Activated T-helper 17 cell treated with anti-CD3 and anti-CD28 coated beads, Interleukin-2, amount 50 U/mL, for 72 hours (primary cell): ENCODE results near the gene OXT. TPM values are rescaled to one million over a fixed set of nuclear protein-coding genes. Genes with fewer than 3 reads are reported as not detected.
"Not testable (repeated sequence)": the region's sequence is repeated elsewhere in the genome, so short reads cannot be mapped to it uniquely, and the experiment has no call there.

Experiments used
- ATAC-seq: fragments of 150-1000 bp; cut with Tn5 transposase; replicated peaks from 2 replicates; pipeline ENCODE4 v1.10.0; 2021; ENCODE audit warnings: mild to moderate bottlenecking, moderate library complexity
- H3K27ac Mint-ChIP-seq: one replicate; pipeline ENCODE4 v1.8.0; 2022; ENCODE audit warnings: mixed read lengths
- H3K27me3 Mint-ChIP-seq: one replicate; pipeline ENCODE4 v1.8.0; 2022; ENCODE audit warnings: mixed read lengths
- H3K36me3 Mint-ChIP-seq: one replicate; pipeline ENCODE4 v1.8.0; 2022; ENCODE audit warnings: low read depth, mild to moderate bottlenecking, mixed read lengths
- H3K4me1 Mint-ChIP-seq: one replicate; pipeline ENCODE4 v1.8.0; 2022; ENCODE audit warnings: mixed read lengths
- H3K4me3 Mint-ChIP-seq: one replicate; pipeline ENCODE4 v1.8.0; 2022; ENCODE audit warnings: mild to moderate bottlenecking, mixed read lengths
- H3K9me3 Mint-ChIP-seq: one replicate; pipeline ENCODE4 v1.8.0; 2022; ENCODE audit warnings: mixed read lengths
- total RNA-seq, 2 donors: library from RNA; stranded (reverse); gene quantifications; one replicate each; pipeline ENCODE4 v1.2.3, GENCODE V29; 2022

Gene OXT
- total RNA-seq, 2 donors from 2014 or later, result not detected

DNA sequence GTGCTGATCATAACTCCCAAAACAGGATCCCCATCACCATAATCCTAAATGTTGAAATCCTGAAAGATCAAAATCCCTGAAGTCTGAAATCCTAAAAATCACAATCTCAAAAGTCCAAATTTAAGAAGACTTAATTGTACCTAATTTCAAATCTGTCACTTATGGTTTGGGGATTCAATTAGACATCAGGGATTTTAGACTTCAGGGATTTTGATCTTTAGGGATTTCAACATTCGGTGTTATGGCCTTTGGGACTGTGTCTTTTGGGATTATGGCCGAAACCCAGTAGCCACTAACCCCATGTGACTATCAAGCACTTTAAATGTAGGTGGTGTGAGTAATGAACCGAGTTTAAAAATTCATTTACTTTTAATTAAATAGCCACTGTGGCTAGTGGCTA lies 34.8 kb downstream of the OXT start:
- no peak for ATAC-seq
- no peaks in the 10 kb centered on the region for H3K27me3 Mint-ChIP-seq
- H3K4me1 Mint-ChIP-seq, result peaks cover 16% of the 10 kb centered on the region
- no peak overlapping the region for H3K27ac Mint-ChIP-seq
- H3K9me3 Mint-ChIP-seq, result no peaks in the 10 kb centered on the region
- no peak overlapping the region for H3K4me3 Mint-ChIP-seq
- no peaks in the 10 kb centered on the region for H3K36me3 Mint-ChIP-seq

DNA sequence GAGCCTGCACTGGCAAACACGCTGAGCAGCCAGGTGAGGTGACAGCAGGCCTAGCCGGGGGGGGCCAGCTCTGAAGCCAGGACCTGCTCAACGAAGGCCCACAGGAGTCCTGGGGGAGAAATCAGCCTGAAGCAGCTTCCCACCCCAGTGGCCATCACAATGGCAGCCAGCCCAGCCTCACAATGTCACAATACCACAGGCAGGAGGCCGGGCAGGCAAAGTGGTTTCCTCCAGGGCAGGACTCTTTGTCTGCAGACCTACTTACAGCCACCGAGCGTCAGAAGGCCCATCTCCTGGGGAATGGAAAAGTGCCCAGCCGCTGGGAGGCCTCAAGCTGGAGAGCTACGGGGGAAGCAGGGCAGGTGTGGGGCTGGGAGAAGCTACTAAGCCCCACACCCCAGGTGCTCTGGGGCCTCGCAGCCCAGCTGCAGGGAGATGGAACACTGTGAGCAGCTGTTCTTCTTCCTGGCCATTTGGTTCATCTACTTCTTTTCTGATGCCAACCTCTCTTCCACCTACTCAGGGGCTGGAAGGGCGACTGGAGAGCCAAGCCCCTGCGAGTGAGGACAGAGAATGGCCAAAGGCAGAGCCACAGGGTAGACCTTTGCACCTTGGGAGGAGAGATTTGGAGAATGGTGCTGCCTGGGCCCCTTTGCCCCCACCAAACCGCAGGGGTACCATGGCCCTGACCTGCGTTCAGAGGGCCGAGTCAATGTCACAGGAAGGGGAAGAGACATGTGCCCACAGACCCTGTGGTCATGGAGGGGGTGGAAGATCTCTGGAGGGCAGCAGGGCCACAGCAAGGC lies 35.4 kb downstream of the OXT start:
- Mint-ChIP-seq H3K27me3 (no peaks in the 10 kb centered on the region), H3K27ac (no peak overlapping the region), H3K4me1 (peaks cover 13% of the 10 kb centered on the region), H3K9me3 (no peaks in the 10 kb centered on the region), H3K36me3 (no peaks in the 10 kb centered on the region), H3K4me3 (no peak overlapping the region)
- ATAC-seq, result no peak

DNA sequence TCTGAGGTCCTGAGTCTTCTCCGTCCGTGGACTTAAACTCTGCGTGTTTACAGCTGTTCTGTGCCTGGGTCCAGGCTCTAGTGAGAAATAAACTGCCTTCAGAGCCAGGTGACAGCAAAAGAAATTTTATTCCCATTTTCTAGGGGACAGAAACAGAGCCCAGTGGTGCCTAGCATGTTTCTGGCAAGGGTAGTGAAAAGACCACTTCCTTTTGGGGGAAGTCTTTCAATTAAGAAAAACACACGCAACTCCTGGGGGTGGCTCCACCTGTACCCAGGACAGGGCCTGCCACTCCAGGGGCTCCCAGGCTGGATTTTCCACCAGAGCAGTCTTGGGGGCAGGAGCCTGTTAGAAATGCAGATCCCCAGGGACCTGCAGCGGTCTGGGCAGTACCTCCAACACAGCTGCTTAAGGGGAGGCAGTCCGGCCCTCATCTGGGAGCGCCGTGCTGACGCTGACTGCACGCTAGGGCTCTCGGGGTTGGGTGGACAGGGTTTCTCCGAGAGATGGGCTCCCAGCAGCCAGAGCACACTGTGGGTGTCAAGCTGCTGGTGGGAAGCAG lies 36.1 kb downstream of the OXT start:
- peaks cover 6% of the 10 kb centered on the region for H3K4me1 Mint-ChIP-seq
- no peak for ATAC-seq
- no peaks in the 10 kb centered on the region for H3K27me3 Mint-ChIP-seq
- H3K27ac Mint-ChIP-seq, result no peak overlapping the region
- H3K4me3 Mint-ChIP-seq, result no peak overlapping the region
- H3K9me3 Mint-ChIP-seq, result no peaks in the 10 kb centered on the region
- no peaks in the 10 kb centered on the region for H3K36me3 Mint-ChIP-seq

DNA sequence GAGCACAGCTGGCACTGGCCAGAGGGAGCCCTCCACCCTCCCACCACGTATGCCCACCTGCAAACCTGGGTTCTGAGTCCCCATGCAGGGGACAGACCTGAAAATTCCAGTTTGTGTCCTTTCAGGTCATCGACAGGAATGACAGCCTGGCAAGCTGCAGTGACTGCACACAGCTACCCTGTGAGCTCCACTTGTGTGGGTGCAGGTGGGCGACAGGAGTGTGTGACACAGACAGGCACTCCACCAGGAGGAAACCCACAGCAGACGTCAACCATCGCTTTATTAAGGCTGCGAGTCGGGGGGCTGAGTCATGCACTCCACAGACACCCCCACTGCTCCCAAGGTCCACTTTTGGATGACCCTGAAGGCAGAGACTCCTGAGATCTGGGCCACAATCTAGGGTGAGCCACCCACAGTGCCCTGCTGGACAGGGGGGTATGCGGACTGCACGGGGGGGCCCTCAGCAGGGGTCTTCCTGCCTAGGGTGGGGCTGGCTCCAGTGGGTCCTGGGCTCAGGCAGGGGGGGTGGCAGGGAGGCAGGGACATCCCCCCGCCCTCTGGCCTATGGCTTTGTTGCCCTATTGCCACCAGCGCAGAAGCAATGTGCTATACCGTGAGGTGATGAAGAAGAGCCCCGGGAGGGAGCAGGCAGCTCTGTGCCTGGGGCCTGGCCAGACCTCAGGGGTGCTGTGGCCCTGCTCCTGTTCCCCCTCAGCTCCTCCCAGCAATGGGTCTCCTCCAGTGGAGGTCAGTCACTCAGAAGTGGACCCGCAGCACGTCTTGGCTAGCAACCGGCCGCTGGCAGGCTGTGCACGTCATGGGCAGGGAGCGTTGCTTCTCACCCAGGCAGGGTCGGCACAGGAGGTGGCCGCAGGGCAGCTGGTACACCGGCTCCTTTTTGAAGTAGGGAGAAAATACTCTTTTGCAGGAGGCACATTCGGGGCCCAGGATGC lies 38.2 kb downstream of the OXT start:
- Mint-ChIP-seq H3K4me1 (no peaks in the 10 kb centered on the region), H3K9me3 (no peaks in the 10 kb centered on the region), H3K27me3 (no peaks in the 10 kb centered on the region), H3K27ac (no peak overlapping the region), H3K36me3 (peaks cover 10% of the 10 kb centered on the region), H3K4me3 (no peak overlapping the region)
- no peak for ATAC-seq

DNA sequence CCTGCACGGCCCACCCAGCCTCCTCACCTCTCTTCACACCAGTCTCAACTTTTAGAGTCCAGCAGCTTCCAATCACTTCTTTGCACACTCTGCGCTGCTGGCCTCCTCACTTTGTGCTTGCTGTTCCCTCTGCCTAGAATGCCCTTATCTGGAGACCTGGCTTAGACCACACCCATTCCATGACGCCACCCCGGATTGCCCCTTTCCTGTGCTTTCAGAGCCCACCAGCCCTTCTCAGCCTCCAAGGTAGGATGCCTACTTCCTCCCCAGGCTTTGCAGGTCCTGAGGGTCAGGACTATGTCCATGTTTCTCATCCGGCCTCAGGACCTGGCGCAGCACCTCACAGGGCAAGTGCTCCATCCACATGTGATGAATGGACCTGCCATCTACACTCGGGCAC lies 40.1 kb downstream of the OXT start:
- no peaks in the 10 kb centered on the region for H3K27me3 Mint-ChIP-seq
- H3K9me3 Mint-ChIP-seq, result no peaks in the 10 kb centered on the region
- H3K4me3 Mint-ChIP-seq, result no peak overlapping the region
- no peak overlapping the region for H3K27ac Mint-ChIP-seq
- no peaks in the 10 kb centered on the region for H3K4me1 Mint-ChIP-seq
- H3K36me3 Mint-ChIP-seq, result peaks cover 10% of the 10 kb centered on the region
- ATAC-seq, result no peak

DNA sequence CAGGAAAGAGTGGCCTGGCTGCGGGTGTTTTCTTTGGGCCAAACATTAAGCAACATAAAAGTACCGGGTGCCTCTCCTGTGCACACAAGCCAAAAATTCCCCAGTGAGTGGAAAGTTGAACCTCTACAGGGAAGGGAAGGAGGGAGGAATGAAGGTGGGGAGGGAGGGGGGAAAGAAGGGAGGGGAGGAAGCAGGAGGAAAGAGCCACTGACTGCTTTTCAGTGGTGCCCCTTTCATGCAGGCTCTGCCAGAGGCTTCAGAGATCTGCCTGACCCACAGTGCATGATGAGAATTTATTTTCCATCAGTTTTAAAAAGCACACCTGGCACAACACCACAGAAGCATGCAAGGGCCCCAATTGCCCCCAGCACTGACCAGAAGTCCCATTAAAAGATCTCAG lies 40.6 kb downstream of the OXT start:
- H3K36me3 Mint-ChIP-seq, result peaks cover 10% of the 10 kb centered on the region
- H3K9me3 Mint-ChIP-seq, result no peaks in the 10 kb centered on the region
- no peaks in the 10 kb centered on the region for H3K27me3 Mint-ChIP-seq
- no peak for ATAC-seq
- H3K4me1 Mint-ChIP-seq, result no peaks in the 10 kb centered on the region
- H3K4me3 Mint-ChIP-seq, result no peak overlapping the region
- no peak overlapping the region for H3K27ac Mint-ChIP-seq

DNA sequence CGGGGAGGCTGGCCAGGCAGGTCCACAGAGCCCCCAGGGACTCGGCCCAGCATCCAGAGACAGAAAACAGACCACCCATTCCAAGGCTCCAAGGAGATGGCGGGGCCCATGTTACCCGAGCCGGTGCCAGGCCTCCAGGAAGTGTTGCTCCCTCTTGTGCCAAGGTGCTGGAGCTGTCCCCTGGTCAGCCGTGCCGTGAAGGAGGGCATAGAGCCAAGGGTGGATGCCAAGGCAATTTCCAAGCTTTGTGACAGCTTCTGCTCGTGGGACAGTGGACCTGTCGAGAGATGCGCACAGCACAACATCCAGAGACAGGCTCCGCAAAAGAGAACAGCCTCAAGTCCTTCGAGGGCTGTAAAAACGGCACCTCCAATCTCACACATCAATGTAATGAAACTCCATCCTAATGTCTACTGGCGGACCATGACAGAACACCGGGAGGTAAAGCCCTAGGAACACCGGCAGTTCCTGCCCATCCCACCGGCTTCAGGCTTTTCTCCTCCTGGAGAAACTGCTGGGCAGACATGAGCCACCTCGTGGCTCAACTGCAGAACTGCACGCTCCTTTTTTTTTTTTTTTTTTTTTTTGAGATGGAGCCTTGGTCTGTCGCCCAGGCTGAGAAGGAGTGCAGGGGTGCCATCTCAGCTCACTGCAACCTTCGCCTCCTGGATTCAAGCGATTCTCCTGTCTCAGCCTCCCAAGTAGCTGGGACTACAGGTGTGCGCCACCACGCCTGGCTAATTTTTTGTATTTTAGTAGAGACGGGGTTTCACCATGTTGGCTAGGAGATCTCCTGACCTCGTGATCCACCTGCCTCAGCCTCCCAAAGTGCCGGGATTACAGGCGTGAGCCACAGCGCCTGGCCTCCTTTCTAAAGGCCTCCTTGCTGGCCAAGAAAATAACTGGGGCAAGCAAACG lies 44.0 kb downstream of the OXT start:
- Mint-ChIP-seq H3K9me3 (no peaks in the 10 kb centered on the region), H3K4me1 (no peaks in the 10 kb centered on the region), H3K27ac (no peak overlapping the region), H3K27me3 (no peaks in the 10 kb centered on the region), H3K36me3 (peaks cover 10% of the 10 kb centered on the region), H3K4me3 (no peak overlapping the region)
- ATAC-seq, result peak; percentile 59

DNA sequence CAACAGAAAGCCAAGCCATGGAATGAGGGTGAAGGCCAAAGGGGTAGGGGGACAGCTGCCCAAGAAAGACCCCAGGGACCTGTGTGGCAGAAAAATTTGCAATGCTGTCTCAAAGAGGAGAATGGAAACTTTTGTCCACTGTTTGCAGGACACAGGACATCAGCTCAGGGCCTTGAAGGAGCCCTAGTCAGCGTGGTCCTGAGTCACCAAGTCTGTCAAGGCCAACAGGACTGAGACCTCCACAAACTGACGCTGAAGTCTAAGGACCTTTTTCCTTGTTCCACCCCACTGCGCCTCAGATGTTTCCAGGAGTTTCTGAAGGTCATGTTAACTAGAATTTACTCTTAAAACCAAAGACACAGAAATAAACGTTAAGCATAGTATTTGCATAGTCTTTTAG lies 44.9 kb downstream of the OXT start:
- no peak overlapping the region for H3K4me3 Mint-ChIP-seq
- peaks cover 17% of the 10 kb centered on the region for H3K36me3 Mint-ChIP-seq
- ATAC-seq, result no peak
- peaks cover 8% of the 10 kb centered on the region for H3K4me1 Mint-ChIP-seq
- H3K27me3 Mint-ChIP-seq, result no peaks in the 10 kb centered on the region
- no peak overlapping the region for H3K27ac Mint-ChIP-seq
- no peaks in the 10 kb centered on the region for H3K9me3 Mint-ChIP-seq

DNA sequence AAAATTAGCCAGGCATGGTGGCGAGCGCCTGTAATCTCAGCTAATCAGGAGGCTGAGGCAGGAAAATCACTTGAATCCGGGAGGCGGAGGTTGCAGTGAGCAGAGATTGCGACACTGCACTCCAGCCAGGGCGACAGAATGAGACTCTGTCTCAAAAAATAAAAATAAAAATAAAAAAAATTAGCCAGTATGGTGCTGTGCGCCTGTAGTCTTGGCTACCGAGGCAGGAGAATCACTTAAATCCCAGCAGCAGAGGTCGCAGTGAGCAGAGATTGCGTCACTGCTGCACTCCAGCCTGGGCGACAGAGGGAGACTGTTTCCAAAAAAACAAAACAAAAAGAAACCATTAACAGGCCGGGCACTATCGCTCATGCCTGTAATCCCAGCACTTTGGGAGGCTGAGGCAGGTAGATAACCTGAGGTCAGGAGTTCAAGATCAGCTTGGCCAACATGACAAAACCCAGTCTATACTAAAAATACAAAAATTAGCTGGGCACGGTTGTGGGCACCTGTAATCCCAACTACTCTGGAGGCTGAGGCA lies 46.5 kb downstream of the OXT start:
- not testable (repeated sequence) for H3K9me3 Mint-ChIP-seq, H3K4me3 Mint-ChIP-seq, H3K27ac Mint-ChIP-seq, H3K27me3 Mint-ChIP-seq
- H3K4me1 Mint-ChIP-seq, result peaks cover 16% of the 10 kb centered on the region
- H3K36me3 Mint-ChIP-seq, result peaks cover 31% of the 10 kb centered on the region
- ATAC-seq, result peak; percentile 31

DNA sequence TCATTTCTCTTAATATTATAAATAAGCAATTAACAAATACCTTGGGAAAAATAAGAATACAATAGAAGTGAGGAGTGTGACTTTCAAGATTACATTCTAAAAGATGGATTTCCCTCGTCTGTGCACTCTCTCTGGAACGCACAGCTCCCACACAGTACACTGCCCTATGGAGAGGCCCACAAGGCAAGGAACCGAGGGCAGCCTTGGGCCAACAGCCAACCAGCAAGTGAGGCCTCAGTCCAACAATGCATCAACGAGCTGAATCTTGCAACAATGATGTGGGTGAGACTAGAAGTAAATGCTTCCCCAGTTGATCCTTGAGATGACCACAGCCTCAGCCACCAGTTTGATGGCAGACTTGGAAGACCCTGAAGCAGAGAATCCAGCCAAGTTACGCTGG lies 47.6 kb downstream of the OXT start:
- H3K9me3 Mint-ChIP-seq, result no peaks in the 10 kb centered on the region
- H3K36me3 Mint-ChIP-seq, result peaks cover 27% of the 10 kb centered on the region
- H3K27me3 Mint-ChIP-seq, result no peaks in the 10 kb centered on the region
- peak overlapping the region; percentile 15 for H3K27ac Mint-ChIP-seq
- peaks cover 24% of the 10 kb centered on the region for H3K4me1 Mint-ChIP-seq
- H3K4me3 Mint-ChIP-seq, result no peak overlapping the region
- ATAC-seq, result no peak

DNA sequence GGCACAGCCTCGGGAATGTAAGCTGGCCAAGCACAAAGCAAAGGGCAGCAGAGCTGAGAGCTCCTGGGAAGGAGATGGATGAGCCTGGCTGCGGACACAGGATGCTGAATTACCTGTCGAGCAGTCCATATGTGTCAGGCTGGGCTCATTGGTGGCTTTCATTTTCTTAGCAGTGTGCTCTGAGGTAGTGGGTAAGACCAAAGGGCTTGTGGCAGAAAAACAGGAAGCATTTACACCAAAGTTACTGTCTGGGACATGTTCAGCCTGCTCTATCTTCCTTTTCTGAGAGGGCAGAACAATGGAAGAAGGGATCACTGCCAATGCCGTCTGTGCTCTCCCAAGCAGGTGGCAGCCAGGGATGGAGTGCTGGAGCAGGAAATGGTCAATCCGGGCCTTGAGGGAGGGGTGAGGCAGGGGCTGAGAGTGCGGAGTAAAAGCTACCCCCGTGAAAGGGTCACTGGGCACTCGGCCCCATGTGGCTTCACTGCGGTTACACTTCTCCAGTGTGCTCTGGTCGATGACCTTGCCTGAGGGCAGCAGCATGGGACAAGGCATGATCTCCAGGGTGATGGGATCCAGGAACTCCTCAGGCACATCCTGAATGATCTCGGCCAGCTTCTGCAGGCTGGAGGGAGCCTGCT lies 50.0 kb downstream of the OXT start:
- Mint-ChIP-seq H3K4me1 (peaks cover 24% of the 10 kb centered on the region), H3K4me3 (peak overlapping the region; percentile 46), H3K27ac (peak overlapping the region; percentile 71), H3K9me3 (no peaks in the 10 kb centered on the region), H3K36me3 (peaks cover 27% of the 10 kb centered on the region), H3K27me3 (no peaks in the 10 kb centered on the region)
- no peak for ATAC-seq
